NCI-H1930 (cell line): ENCODE data around the gene STUM.

Source experiments
- DNase-seq, 2 experiments: peaks; one replicate each; lab custom pipeline; 2025; lab: John Stamatoyannopoulos, UW

The STUM gene

DNA sequence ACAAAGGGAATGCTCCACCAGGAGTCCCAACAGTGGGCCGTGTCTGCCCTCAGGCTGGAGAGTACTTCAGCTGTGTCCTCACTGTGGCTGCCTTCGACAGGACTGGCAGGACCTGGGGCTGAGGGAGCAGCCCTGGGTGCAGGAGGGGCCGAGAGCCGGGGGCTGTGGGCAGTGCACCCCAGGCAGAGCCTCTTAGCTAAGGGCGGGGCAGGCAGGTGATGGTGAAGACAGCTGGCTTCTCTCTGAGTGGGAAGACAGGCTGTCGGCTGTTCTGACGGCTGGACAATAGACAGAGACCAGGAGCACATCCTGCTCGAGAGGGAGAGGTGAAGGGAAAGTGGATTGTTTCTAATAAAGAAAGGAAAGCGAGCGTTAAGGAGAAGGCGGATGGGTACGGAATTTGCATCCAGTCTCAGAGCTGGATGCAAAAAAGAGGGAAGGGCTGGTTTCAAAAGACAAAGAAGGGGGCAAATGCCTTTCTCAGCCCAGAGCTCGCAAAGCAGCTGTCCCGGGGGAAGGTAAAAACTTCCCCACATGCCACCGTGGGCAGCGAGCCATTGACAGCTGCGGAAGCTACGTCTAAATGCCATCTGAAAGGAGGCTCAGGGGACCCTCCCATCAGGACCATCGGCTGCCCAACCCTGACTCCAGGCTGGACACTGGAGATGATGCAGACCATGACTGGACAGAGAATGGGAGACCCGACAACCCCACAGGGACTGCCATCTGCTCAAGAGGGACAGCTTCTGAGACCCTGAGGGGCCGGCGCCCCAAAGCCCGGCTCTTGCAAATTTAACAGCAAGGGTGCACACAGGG is 92.0 kb downstream of the STUM start:
- DNase-seq: no peak

DNA sequence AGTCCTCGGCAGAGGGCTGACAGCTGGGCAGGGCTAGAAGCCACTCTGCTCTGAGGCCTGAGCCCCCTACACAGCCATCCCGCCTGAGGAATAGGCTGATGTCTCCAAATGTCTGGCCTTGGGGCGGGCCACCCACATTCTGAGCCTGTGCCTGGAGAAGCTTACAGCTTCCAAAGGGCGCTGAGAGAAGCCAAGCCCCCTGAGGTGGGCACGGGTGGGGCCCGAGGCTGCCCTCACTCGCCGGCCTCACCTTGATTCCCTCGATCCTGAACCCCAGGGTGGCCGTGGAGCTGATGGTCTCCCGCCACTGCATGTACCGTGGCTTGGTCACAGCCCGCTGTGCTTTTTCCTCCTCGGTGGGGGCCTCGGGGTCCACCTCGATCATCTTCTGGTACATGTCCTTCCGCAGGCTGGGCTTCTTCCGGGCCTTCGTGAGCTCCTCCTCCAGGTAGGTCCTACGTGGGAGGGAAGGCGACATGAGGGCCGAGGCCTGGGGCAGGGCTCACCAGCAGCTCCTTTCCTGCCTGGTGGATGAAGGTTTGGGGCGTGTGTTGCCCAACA is 93.2 kb downstream of the STUM start:
- DNase-seq: no peak

DNA sequence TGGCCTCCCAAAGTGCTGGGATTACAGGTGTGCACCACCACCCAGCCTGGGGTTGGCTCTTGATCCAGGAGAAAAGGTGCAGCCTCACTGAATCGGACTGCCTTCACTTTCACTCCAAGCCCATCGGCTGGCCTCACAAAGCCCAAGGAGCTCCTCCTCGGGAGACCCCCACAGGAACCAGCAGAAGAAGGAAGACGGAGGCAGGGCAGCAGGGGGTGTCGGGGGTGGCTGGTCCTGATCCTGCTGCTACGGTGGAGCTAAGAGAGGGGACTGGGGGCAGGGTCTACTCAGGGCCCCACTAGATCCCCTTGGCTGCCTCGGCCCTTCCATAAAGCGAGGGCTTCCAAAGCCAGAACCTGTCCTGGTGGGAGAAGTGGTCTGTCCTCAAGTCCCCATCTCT is 93.9 kb downstream of the STUM start:
- DNase-seq: no peak

GRCh38 chr1:226643177-226643576 is 94.6 kb downstream of the STUM start:
- no peak for DNase-seq

DNA sequence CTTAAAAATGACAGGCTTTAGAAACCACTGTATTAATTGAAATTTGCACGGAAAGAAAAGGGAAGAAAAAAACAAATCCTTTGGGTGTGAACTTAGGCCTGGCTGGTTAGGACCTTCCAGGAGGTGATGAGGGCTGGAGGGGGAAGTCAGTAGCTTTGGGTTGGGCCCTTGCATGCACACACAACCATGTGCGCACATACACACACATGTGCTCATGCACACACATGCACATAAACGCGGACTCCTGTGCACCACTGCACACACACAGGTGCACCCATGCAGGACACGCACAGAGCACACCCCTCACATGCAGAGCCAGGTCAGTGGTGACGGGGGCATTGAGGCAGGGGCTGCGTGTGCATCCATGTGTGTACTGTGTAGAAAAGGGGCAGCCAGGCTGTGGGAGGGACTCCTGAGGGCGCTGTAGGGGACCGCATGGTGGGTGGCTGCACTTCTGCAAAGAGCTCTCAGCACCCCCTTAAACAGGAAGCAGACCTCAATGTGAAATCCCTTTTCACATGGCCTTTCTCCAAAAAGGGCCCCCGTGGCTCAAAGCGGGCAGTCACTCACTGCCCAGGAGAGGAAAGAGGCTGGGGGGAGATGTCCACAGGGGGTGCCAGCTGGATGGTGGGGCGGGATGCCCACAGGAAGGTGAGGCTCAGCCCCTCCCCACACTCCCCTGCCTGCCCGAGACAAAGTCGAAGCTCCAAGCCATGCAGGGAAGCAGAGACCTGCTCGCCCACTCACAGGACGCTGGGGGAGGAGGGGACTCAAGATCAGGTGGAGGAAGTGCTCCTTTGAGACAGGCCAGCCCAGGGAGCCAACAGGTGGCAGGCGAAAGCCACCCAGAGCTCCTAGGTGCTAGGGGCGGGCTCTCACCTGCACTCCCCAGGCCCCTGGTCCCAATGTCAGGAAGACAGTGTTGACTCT is 95.3 kb downstream of the STUM start:
- no peak for DNase-seq

DNA sequence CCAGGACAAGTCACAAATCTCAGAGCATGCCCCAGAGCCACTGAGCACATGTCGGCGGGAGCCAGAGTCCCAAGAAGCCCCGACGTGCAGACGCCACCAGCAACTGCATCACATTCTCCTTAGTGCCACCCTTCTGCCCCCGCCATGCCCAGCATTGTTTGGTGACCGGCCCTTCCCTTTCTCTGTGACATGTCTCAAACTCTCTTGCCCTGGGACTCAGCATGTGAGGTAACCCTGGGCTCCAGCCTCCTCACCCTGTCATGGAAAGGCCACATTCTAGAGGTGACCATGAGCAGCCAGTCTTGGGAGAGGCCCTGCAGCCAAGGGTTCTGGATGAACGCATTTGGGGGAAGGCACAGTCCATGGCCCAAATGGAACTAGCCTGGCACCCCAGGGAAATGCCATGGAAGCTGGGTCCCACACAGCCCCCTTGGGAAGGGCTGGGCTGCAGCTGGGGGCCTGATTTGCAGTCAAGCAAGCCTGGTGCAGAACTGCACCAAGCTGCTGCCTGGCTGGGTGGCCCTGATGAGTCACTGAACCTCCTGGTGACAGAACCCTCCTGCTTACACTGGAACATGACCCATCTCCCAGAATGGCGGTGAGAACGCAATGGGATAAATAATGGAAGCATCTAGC is 96.1 kb downstream of the STUM start:
- DNase-seq: no peak

DNA sequence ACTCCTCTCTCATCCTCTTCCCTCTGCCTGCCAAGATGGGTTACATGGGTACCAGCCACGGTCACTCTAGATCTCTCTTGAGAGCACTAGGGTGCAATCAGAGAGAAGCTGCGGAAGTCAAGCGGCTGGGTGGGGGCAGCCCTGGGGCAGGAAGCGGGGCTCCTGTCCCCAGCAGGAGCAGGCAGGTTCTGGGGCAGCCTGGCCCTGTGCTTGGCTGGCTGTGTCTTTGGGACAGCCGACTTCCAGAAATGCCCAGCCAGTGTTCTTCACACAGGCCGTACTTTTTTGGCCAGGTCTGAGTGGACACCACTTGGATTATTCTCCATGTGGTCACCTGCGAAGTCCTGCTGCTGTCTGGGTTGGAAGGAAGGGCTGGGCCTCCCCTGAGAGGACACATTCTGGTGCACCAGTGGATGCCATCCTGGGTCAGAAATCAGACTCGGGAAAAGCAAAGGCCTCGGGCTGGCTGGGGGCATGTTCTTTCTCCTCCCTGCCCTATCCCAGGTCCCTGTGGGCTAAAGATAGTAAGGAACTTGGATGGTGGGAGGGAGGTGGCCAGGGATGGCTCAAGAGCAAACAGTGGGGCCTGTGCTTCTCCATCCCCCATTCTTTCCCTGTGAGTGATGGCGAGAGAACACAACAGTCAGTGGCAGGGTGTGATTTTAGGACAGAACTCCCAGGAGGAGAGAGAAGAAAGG is 96.9 kb downstream of the STUM start:
- DNase-seq: no peak

DNA sequence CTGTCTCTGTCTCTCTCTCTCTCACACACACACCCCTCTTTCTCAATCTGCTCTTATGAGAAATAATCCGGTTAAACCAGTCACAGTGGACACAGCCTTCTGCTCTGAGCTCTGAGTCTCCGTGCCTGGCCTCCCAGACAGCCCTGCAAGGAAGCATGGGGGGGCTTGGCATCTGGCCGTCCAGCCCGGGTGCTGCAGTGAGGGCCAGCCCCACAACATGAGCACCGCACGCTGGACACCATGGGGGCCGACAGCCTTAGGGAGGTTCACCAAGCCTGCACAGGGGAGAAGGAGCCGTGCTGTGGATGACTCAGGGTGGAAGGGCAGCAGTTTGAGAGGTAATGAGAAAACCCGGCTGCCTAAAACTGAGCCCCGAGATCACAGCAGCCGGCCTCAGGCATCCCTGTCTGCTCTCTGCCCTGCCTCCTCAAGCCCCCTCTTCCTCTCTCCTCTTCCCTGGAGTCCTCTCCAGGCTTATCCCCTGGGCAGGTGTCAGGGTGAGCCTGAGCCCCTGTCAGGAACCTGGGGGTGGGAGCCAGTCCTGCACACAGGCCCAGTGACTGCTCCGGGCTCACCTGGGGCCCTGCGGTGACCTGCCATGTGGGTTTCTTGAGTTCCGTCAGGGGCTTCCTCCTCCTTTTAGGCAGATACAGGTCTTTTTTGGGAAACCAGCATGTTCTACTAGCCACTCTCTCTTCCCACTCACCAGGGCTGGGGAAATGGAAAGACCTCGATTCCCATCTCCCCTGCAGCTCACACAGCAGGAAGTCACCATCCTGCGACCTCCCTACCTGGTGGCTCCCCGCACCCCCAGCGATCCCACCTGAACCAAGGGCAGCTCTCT is 97.7 kb downstream of the STUM start:
- no peak for DNase-seq

GRCh38 chr1:226646870-226647449 is 98.4 kb downstream of the STUM start:
- no peak for DNase-seq

GRCh38 chr1:226647719-226648118 is 99.2 kb downstream of the STUM start:
- no peak for DNase-seq

DNA sequence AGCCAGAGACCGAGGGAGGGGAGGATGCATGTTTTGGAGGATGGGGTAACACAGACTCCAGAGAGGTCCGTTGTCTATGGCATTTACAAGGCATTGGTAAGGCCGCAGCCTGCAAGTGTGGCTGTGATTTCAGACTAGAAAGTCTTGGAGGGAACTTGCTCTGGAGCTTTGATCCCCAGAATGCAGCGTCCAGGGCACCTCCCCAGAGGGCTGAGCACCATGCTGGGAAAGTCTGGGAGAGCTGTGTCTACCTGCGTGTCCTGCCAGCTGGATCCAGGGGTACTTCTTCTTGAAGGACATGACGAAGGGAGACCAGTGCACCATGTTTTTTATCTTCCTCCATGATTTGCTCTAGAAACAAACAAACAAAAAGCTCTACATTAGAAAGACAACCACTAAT is 99.9 kb downstream of the STUM start:
- DNase-seq: no peak

DNA sequence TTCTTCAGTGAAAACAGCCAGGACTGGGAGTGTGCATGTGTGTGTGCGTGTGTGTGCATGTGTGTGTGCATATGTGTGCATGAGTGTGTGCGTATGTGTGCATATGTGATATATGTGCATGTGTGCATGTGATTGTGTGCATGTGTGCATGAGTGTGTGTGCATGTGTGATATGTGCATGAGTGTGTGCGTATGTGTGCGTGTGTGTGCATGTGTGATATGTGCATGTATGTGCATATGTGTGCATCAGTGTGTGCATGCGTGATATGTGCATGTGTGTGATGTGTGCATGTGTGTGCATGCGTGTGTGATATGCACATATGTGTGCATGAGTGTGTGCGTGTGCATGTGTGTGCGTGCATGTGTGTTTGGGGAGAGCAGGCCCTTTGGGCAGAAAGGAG is 100.7 kb downstream of the STUM start:
- no peak for DNase-seq

GRCh38 chr1:226649780-226650179 is 101.2 kb downstream of the STUM start:
- DNase-seq: no peak

- DNase-seq: no peak
Measured at GRCh38 chr1:226650236-226650841, 101.8 kb downstream of the STUM start.

- DNase-seq: no peak
Measured at GRCh38 chr1:226651041-226651731, 102.6 kb downstream of the STUM start.

- DNase-seq: no peak
Measured at GRCh38 chr1:226651732-226652105, 103.2 kb downstream of the STUM start.

DNA sequence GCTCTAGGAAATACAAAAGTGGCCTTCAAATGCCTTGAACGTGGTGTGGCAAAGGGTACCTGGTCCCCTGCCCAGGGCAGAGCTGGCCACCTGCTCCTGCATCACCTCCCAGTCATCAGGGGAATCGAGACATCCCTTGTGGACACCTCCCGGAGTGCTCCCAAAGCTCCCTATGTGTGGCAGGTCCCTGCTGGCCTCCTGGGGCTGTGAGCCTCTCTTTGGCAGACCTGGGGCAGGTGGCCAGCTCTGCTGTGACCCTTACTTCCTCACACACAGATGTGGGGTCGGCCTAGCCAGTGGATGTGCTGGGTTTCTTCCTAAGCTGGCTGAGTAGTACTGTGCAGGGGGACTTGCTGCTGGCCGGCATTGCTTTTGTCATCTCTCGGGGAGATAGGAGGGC is 104.0 kb downstream of the STUM start:
- no peak for DNase-seq

- no peak for DNase-seq
Measured at GRCh38 chr1:226653311-226653921, 104.9 kb downstream of the STUM start.
